GOT3 (cell line): ENCODE data around the gene PIWIL4.
A peak's percentile ranks its signal among the peaks of the same experiment; 100 is the strongest.

Source experiments
- DNase-seq: peaks from one replicate; lab custom pipeline; 2025; ENCODE audit warnings: mixed read lengths; lab: John Stamatoyannopoulos, UW

The PIWIL4 gene

DNA sequence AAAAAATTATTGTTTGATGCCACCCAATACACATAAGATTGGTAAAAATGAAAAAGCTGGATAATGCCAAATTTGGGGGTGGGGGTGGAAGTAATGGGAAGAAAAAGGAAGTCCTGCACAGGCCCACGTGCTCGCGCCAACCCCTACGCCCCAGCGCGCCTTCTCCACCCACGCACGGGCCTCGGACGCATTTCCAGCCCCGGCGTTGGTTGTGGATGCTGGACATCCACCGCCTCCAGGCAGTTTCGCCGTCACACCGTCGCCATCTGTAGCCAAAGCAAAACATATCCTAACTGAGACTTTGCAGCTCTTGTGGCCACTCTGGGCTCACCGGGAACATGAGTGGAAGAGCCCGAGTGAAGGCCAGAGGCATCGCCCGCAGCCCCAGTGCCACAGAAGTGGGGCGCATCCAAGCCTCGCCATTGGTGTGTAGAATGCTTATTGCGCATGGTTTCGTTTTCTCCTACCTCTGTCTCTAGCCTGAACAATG is at the start of gene PIWIL4:
PIWIL4 (plus strand) TSS at position 188 of the 490 bp plus-strand sequence; CDS start at position 339, 151 bp downstream.
- no peak for DNase-seq

DNA sequence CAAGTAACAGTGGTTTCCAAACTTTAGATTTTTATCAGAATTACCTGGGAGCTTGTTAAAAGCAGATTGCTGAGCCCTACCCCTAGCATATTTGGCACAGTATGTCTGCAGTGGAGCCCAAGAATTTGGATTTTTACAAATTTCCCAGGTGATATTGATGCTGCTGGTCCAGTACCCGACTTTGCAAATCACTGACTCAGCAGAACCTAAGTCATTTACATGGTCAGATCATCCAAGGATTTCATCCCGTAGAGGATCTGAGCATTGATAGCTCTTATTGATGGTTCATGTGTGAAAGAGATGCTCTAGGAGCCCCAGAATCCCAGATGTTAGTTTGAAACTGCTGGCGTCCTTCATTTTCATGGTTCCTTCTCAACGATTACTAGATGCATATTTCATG is 48.9 kb upstream of the PIWIL4 start:
- DNase-seq: no peak

DNA sequence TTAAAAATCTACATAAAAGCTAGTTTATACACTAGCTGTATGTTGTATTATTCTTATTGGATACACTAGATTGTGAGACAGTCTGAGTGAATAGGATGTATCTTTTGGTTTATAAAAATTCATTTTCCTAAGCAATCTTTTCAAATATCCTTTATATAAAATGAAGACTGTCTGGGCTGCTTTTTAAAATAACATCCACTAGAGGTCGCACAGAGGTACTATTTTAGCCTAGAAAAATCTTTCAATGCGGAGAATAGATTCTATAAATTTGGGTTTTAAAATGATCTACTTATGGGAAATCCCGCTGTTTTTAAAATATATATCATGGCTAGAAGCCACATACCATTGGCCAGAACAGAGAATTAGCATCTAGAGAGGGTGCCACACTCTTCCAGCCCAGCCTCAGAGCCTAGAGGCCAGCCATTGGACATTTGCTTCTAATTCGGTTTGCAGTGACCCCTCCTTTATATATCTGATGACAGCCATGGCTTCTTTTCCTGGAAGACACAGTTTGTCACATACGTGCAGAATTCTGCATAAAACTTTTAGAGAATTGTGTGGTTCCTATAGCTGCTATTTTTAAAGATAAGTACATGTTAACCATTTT is 47.6 kb upstream of the PIWIL4 start:
- no peak for DNase-seq

DNA sequence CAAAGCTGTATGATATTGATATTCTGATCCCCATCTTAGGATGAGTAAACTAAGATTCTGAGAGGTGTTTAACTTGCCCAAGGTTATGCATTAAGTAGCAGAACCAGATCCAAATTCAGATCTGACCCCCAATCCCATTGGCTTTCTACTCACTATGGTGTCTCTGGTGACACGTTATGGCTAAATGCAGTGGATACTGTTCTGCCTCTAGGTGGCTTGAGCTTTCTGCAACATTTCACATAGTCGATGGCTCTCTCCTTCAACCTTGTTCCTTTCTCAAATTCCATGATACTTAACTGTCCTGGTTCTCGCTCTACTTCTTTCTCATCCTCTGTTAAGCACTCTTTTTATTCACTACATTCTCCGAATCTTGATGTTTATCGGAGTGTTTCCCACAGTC is 45.5 kb upstream of the PIWIL4 start:
- no peak for DNase-seq

DNA sequence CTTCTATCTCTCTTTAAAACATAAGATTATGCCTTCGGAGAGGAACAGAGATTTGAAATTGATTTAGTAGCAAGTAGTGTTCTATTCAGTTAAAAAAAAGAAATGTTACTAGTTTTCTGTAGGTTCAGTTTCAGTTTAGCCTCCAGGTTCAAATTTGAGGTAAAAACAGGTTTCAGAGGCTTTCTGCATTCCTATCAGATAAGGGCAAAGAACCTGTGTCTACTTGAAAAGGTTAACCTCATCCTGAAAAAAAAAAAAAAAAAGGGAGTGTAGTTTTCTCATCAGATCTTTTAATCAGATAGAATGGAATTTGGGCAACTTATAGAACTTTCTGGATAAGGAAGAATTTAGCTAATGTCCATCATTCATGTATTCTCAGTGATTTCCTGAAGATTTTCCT is 42.8 kb upstream of the PIWIL4 start:
- DNase-seq: no peak

DNA sequence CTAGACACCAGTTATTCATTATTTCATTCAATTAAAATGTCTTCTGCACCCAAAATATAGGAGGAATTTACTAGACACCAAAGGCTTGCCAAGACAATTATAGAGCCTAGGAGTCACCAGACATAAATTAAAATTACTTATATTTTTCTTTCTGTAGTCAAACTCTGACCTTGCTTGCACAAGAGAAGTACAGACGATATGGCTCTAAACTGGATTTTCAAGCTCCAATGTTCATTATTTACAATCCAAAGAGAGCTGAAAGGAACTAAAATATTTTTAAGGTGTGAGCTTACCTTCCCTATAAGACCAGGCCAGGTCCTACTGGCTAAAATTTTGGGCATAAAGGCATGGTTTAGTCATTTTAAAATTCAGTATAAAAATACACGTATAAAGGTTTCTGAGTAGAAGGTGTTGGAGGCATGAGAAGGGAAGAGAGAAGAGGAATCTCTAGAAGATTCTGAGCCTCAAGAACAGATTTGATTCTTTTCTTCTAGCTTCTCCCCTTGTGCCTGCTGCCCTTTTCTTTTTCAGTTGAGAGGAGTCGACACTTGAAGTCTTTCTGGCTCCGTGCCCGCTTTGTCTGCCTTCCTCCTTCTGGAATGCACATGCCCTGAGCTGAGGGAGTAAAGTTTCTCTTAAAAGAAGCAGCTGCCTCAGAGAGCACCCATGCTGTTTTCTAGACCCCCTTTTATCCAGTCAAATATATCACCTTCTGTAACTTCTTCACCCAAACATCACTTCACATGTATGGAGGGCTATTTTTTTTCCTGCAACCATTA is 41.4 kb upstream of the PIWIL4 start:
- DNase-seq: no peak

DNA sequence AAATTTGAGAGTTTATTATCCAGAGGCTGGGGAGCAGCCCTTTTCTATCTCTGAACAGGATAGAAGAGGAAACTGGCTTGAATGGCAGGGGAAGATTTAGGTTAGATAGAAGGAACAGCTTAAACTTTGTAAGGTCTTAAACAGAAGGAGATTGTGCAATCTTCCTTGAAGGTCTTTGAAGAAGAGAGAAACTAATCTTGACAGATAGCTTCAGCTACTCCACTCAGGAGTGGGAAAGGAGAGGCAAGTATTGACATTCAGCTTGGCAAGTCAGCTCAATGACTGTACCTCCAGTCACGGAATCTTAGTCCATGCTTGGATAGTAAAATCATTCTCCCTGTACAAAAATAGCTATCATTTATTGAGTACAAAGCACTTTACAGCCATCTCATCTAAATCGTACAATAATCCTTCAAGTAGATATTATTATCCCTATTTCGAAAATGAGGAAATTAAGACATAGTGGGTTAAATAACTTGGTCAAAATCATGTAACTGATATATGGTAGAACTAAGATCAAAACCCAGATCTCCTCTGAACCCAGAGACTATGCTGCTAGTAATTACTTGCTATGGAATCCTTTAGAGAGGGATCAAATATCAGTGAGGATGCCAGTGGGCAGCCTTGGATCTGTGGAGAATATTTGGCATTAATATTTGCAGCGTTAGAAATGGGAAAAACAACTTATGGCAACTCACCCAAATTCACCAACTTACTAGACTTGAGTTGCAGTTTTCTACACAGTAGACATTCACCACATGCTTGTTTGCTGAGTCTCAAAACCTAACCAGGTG is 40.3 kb upstream of the PIWIL4 start:
- DNase-seq: no peak

DNA sequence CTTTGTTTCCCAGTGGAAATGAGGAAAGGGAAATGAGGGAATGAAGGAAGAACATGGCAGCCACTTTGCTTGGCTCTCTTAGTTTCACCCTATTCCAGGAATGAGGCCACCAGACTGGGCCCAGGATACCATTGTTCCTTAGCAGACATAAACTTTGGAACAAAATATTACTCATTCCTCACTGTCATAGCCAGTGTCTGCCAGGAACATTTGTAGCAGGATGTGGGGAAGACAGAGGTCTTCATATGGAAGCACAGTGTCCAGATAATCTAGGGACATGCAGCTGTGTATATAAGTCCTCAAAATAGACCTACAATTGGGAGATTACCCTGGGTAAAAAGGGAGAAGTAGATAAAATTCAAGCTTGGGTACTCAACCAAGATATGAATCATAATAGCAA is 38.6 kb upstream of the PIWIL4 start:
- no peak for DNase-seq

DNA sequence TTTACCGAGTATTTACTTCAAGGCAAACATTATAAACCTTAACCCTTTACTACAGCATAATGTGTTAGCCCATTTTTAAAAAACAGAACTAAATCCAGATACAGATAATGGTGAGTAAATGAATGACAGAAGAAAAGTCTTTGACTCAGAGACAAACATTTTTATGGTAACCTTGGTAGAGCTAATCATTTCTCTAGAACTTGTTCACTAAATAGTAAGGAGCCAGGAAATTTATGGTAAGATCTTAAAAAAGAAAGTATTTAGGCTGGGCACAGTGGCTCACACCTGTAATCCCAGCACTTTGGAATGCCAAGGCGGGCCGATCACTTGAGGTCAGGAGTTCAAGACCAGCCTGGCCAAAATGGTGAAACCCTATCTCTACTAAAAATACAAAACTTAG is 35.0 kb upstream of the PIWIL4 start:
- no peak for DNase-seq

DNA sequence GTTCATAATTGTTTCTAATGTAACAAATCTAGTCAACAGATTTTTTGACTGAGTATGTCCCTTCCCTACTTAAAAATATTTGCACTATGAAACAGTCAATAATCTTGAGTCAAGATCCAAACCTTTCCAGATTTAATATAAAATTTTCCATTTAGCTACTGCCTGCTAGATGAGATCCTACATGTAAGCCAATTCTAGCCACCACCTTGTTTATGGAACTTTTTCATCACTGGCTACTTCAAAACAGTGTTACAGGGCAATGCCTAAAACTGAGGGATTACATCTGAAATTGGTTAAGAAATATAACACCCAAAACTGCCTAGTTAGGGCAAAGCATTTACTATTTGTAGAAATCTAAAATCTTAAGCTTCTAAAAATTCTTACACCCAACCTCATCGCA is 34.0 kb upstream of the PIWIL4 start:
- no peak for DNase-seq

DNA sequence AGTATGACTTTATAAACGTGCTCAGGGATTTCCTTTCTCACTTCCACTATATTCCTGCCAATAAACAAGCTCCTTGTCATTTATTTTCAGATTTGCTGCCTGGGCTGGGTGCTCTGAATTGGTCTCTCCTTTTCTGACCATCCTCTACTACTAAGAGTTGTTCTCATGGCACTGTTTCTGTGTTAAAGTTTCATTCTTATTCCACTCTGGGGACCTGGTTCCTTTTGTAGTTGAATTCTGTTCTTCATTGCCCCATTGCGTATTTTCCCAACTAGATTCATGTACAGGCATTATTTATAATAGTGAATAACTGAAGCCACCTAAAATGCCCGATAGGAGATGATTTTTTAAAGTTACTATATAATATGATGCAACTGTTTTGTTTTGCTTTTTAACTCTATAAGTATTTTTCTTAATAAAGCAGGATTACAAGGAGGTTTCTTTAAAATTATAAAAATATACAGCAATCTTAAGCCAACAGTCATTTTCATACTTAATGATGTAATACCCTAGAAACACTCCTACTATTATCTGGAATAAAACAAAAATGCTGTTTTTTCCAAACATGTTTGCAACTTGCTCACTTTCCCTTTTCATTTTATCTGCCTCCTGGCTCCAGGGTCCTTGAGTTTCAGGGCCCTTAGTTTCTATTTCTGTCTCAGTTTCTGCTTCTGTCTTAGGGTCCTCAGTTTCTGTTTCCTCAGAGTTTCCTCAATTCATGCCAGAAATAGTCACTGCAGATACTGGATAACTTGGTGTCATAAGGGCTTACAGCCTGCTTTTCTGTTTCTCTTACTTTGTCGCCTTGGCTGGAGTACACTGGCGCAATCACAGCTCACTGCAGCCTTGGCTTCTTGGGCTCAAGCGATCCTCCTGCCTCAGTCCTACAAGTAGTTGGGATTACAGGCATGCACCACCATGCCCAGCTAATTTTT is 33.2 kb upstream of the PIWIL4 start:
- no peak for DNase-seq

DNA sequence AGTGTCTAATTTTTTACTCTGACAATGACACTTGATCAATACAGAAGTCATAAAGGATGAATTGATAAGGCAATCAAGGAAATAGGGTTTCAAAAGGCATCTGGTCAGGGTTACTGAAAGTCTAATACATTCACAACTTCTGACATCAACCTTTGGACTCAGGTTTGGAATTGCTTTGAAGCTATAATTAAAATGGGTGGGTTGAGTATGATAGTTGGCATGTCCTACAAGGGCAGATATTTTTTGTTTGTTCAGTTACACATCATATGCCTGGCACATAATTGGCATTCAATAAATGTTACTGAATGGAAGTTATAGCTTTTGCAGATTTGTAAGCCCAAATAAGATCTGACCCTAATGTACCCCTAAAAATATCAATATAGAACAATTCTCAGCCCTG is 30.8 kb upstream of the PIWIL4 start:
- DNase-seq: no peak

DNA sequence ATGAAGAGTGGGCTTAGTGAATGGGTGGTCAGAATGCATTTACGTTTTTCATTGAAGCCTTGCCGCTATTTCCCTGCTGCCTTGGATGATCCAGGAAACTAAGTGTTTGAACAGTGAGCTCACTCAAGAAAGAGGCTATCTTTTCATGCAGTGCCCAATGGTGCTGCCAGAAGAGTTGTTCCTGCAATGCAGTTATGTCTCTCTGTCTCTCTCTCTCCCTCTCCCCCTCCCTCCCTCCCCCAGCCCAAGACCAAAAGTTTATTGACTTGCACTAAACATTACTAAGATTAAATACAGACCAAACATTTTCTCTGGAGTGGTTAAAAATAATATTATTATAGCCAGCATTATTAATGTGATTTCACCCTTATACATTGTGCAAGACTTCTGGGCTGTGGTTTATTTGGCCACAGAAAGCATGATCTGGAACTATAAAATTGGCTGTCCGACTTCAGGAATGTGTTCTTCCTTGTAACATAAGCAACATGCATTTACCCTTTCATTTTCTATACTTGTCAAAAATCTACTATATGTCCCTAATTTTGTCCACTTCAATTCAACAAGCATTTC is 30.1 kb upstream of the PIWIL4 start:
- DNase-seq: no peak

DNA sequence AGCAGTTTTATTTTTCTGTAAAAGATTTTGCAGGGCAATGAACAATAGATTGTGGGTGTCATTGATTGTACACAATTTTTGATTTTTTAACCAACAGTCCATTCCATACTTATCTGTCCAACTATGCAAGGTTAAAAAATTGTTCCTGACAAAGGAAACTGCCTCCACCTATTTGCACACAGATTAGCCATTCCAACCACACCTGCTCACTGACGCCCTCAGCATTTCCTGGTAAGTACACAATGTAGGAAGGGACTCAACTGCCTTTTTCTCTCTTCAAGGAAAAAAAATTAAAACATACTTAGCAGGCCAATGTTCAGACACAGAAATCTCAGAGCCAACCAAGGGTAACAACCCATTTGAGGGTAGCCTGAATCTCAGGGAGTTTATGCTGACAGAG is 27.7 kb upstream of the PIWIL4 start:
- no peak for DNase-seq

DNA sequence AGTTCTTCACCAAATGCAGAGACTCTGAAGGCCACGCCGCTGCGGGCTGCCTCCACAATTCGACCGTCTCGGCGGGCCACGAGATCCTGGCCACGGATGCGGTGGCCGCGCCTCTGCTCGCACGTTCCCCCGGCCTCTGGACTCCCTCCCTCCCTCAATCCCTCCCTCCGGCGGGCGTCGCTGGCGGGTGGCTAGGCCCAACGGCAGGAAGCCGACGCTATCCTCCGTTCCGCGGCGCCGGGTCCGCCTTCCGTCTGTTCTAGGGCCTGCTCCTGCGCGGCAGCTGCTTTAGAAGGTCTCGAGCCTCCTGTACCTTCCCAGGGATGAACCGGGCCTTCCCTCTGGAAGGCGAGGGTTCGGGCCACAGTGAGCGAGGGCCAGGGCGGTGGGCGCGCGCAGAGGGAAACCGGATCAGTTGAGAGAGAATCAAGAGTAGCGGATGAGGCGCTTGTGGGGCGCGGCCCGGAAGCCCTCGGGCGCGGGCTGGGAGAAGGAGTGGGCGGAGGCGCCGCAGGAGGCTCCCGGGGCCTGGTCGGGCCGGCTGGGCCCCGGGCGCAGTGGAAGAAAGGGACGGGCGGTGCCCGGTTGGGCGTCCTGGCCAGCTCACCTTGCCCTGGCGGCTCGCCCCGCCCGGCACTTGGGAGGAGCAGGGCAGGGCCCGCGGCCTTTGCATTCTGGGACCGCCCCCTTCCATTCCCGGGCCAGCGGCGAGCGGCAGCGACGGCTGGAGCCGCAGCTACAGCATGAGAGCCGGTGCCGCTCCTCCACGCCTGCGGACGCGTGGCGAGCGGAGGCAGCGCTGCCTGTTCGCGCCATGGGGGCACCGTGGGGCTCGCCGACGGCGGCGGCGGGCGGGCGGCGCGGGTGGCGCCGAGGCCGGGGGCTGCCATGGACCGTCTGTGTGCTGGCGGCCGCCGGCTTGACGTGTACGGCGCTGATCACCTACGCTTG is 23.2 kb upstream of the PIWIL4 start, which contains the start of gene FUT4:
FUT4 (plus strand) TSS at position 227 of the 951 bp plus-strand sequence; CDS start at position 440, 213 bp downstream.
- peak; percentile 37 for DNase-seq

DNA sequence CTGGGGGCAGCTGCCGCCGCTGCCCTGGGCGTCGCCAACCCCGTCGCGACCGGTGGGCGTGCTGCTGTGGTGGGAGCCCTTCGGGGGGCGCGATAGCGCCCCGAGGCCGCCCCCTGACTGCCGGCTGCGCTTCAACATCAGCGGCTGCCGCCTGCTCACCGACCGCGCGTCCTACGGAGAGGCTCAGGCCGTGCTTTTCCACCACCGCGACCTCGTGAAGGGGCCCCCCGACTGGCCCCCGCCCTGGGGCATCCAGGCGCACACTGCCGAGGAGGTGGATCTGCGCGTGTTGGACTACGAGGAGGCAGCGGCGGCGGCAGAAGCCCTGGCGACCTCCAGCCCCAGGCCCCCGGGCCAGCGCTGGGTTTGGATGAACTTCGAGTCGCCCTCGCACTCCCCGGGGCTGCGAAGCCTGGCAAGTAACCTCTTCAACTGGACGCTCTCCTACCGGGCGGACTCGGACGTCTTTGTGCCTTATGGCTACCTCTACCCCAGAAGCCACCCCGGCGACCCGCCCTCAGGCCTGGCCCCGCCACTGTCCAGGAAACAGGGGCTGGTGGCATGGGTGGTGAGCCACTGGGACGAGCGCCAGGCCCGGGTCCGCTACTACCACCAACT is 22.4 kb upstream of the PIWIL4 start:
- DNase-seq: no peak

DNA sequence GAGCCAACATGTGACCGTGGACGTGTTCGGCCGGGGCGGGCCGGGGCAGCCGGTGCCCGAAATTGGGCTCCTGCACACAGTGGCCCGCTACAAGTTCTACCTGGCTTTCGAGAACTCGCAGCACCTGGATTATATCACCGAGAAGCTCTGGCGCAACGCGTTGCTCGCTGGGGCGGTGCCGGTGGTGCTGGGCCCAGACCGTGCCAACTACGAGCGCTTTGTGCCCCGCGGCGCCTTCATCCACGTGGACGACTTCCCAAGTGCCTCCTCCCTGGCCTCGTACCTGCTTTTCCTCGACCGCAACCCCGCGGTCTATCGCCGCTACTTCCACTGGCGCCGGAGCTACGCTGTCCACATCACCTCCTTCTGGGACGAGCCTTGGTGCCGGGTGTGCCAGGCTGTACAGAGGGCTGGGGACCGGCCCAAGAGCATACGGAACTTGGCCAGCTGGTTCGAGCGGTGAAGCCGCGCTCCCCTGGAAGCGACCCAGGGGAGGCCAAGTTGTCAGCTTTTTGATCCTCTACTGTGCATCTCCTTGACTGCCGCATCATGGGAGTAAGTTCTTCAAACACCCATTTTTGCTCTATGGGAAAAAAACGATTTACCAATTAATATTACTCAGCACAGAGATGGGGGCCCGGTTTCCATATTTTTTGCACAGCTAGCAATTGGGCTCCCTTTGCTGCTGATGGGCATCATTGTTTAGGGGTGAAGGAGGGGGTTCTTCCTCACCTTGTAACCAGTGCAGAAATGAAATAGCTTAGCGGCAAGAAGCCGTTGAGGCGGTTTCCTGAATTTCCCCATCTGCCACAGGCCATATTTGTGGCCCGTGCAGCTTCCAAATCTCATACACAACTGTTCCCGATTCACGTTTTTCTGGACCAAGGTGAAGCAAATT is 21.7 kb upstream of the PIWIL4 start:
- DNase-seq: no peak

DNA sequence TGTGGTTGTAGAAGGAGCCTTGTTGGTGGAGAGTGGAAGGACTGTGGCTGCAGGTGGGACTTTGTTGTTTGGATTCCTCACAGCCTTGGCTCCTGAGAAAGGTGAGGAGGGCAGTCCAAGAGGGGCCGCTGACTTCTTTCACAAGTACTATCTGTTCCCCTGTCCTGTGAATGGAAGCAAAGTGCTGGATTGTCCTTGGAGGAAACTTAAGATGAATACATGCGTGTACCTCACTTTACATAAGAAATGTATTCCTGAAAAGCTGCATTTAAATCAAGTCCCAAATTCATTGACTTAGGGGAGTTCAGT is 21.1 kb upstream of the PIWIL4 start:
- DNase-seq: no peak

DNA sequence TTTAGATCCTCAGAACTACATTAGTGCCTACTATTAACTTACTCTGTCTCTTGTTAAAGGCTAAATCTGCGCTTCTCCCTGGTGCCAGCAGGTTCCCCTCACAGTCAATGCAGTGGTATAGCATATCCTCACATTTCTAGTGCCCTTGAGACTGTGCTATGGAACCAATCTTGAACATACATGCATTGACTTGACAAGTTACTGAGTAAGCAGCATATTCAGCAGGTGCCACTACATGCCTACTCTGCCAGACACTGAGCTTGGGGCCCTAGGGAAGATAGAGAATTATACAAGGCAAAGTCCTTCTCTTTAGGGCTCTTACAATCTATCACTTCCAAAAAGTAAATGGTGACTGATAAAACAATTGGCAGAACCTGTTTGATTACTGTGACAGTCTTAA is 20.3 kb upstream of the PIWIL4 start:
- DNase-seq: no peak
